OCI-LY1 (cell line): Measurements from ENCODE around the gene ZNF141.

Source experiments
- CTCF ChIP-seq: fragments of 200-600 bp; sonication (generic), shearing (Covaris generic); IDR thresholded peaks from 2 replicates; pipeline ENCODE4 v1.5.1; 2017; ENCODE audit warnings: mild to moderate bottlenecking, antibody characterized with exemption, low read length, moderate library complexity, mixed read lengths
- EZH2 ChIP-seq: fragments of 200-600 bp; sonication (generic), shearing (Covaris generic); IDR thresholded peaks from 2 replicates; pipeline ENCODE4 v1.8.0; 2017; ENCODE audit warnings: borderline replicate concordance, mixed run types, mild to moderate bottlenecking, antibody characterized with exemption, low read length, moderate library complexity, mixed read lengths

DNA sequence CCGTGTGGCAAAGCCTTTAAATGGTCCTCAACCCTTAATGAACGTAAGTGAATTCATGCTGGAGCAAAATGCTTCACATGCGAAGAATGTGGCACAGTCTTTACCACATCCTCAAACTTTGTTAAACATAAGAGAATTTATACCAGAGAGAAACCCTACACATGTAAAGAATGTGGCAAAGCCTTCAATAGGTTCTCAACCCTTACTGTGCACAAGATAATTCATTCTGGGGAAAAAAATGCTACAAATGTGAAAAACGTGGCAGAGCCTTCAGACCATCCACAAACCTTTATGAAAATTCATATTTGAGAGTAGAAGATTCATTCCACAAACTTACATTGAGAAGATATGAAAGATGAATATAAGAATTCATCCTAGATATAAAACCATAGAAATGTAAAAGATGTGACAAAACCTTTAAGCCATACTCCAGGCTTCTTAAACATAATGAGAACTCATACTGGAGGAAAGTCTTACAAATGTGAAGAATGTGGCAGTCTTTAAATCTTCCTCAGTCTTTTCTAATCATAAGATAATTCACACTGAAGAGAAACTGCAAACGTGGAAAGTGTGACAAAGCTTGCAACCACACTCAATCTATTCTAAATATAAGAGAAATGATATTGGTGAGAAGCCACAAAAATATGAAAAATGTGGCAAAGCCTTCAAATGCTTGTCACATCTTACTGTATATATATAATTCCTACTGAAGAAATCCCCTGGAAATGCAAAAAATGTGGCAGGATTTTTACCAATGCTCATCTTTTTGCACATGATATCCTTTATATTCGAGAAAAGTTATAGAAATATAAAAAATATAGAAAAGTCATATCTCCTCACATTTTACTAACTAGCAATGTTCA, 36.9 kb downstream of the ZNF141 start:
- TF ChIP-seq EZH2 (no peak), CTCF (no peak)
